AG08396 (cell line): ENCODE measurements around the gene SOHLH1.
"Not testable (repeated sequence)": the region's sequence is repeated elsewhere in the genome, so short reads cannot be mapped to it uniquely, and the experiment has no call there.

ENCODE experiments used
- DNase-seq: peaks from one replicate; pipeline ENCODE4 v3.0.0; 2012; ENCODE audit warnings: low spot score, mixed read lengths

The SOHLH1 gene

DNA sequence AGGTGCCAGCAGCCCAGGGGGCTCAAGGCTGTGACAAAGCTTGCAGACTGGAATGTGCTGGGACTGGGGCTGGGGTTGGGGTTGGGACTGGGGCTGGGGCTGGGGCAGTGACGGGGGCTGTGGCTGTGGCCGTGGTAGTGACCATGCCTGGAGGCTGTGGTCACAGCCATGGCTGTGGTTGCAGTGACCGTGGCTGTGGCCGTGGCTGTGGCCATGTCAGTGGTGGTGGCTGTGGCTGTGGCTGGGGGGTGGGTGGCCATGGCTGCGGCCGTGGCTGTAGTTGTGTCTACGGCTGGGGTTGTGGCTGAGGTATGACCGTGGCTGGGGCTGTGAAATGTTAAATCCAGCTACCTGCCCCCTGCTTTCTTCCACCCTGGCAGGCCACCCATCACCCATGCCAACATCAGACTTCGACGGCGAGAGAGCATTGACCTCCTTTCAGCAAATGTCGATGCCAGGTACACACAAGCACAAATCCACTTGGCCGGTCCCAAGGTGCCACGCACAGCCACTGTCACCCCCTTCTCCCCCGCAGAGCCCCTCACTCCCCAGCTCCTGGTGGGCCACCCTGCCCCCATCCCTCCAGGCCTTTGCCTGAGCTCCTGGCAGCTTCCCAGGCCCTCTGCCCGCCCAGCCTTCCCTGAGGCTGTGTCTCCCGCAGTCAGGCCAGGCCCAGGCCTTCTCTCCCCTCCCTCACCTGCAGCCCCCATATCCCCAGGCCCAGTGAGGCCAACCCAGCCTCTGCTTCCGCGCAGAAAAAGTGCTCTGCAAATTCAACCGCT, 20.9 kb downstream of the SOHLH1 start:
- no peak for DNase-seq

DNA sequence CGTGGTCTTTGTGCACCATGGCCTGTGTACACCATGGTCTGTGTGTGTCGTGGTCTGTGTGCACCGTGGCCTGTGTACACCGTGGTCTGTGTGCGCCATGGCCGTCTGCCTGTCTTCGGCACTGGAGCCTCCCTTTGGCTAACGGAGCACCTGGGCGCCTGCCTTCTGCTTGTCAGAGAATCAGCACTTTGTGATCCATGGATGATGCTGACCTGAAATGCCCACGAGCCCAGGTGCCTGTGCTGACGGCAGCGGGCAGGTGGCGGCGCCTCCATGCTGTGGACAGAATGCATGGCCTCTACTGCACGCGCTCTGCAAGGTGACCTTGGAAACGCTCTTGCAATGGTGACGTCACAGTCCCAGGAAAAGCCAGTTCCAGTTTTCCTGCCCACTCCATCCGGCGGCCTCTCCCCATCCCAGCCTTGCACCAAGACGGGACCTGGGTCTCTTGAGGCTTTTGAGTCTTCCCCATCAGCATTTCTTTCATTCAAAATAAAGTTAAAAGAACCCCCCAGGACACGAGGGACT, 21.6 kb downstream of the SOHLH1 start:
- no peak for DNase-seq

DNA sequence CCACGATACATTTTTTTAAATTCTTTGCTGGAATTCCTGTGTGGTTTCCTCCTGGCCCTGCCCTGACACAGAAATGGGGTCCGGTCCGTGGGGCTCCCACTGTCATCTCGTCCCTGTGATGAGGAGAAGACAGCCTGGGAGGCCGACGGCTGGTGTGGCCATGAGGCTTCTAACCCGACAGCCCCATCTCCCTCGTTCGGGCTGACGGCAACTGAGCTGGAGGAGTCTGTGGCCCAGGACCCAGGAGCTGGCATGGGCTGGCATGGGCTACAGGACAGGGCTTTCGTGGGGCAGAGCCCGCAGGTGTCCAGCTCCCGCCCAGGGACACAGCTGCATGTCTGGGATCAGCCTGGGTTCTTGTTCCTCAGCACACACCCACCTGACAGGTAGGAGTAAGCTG, 22.4 kb downstream of the SOHLH1 start:
- DNase-seq = no peak

DNA sequence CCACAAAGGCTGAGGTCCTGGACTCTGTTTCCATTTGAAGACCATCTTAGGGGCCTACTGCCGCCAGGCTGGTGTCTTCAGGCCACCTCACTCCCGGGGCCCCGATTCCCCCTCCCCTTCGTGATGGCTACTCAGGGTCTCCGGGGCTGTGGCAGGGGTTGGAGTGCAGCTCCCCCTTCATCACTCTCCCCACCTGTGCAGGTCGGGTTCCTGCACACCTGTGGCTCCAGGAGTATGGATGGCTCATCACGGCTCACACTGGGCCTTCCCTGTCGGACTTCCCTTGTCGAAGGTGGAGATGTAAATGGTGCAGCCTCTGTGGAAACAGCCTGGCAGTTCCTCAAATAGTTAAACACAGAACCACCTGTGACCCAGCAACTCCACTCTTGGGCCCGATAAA, 24.3 kb downstream of the SOHLH1 start:
- DNase-seq = no peak

DNA sequence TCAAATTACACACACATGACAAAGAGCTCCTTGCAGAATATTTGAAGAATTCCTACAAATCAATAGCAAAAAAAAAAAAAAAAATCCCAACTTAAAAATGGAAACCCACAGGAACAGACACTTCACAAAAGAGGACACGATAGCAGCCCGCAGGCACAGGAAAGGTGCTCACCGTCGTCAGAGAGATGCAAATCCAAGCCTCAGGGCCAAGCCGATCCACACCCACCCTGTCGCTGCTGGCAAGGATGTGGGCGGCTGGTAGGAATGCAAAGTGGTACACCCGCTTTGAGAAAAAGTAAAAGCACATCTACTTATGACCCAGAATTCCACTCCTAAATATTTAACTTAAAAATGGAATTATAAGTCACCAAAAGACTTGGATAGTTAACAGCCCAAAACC, 25.3 kb downstream of the SOHLH1 start:
- DNase-seq = no peak

DNA sequence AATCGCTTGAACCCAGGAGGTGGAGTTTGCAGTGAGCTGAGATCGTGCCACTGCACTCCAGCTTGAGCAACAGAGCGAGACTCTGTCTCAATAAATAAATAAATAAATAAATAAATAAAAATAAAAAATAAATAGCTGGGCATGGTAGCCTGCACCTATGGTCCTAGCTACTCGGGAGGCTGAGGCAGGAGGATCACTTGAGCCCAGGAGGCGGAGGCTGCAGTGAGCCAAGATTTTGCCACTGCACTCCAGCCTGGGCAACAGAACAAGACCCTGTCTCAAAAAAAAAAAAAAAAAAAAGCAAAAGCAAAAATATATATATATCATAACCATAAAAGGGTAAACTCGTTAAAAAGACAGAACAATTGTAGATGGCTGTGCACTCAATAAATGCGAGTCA, 26.5 kb downstream of the SOHLH1 start:
- not testable (repeated sequence) for DNase-seq

DNA sequence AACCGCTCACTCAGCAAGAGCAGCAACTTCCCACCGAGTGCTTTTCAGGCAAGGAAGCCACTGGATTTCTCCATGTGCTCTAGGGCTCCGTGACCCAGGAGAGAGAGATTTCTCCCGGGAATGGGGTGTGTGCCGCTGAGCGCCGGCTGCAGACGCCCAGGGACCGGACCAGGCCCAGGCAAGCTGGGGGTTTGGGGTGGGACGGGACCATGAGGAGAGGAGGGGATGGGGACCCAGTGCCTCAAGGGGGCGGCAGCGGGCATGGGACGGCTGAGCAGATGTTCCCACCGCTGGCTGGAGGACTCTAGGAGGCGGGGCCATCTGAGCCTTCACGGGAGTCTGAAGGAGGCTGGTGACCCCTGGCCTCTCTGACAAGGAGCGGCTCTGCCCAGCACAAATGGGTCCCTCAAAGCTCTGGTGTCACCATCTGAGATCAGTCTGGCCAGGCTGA, 27.7 kb downstream of the SOHLH1 start:
- no peak for DNase-seq

DNA sequence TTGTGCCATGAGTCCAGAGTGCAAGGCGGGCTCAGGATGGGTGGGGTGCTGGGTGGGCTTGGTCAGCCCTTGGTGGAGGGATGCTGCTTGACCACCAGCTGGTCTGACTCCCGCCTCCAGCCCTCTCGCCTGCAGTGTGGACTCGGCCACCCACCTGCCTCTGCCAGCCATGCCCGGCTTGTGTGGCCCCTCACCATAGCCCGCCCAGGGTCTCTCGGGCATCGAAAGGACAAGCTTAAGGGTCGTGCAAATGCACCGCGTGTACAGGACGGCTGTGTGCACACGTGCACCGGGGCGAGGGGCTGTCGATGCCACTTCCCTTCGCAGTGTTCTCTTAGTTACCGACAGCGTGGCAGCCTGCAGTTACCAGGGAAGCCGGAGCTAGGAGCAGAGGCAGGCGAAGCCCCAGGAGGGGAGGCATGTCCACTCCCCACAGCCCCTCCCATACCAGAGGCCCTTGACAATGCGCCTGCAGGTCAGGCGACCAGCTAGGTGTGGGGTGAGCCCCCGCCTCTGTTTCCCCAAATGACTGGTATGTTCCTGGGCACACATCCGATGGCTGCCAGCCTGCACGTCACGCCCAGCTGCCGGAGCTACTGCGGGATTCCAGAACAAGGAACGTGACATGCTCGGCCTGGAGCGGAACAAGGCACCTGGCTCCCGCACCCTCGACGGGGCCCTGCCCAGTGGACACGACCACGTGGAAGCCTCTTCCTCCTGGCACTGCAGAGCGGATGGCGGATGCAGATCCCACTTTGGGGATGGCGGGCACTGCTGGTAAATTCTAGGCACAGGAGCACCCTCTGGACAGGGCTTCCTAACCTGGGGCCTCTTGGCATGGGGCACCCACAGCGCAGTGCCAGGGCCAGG, 28.3 kb downstream of the SOHLH1 start:
- no peak for DNase-seq

DNA sequence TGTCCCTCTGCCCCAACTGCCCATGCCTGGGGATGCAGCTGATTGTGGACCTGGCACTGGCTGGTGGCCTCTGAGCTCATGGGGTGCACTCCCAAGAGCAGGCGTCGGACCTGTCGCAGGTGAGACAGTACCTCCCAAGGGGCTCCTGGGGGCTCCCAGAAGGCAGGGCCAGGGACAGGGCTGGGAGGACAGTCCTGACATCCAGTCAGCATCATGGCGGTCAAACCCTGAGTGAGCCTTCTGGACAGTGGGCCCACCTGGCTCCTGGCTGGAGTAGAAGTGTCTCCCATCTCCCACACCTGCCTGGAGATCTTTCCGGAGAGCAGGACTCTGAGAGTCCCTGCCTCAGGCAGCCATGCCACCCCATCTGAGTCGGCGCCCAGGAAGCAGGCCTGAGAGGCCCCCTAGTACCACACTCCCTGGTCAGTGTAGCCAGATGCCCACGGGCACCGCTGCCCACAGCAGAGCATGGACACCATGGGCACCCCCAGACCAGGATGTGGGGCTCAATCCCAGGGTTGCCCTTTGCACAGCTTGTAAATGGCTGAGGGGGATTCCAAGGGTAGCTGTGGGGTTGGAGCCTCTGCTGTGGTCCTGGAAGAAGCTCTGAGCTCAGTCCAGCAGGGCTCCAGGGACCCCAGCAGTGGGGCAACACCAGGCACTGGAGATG, 29.5 kb downstream of the SOHLH1 start:
- peak; percentile 5 for DNase-seq

DNA sequence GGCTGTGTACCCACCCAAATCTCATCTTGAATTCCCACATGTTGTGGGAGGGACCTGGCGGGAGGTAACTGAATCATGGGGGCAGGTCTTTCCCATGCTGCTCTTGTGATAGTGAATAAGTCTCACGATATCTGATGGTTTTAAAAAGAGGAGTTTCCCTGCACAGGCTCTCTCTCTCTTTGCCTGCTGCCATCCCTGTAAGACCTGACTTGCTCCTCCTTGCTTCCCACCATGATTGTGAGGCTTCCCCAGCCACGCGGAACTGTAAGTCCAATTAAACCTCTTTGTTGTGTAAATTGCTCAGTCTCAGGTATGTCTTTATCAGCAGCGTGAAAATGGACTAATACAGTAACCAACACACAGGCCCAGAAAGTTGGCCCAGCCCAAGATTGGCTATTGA, 30.3 kb downstream of the SOHLH1 start:
- not testable (repeated sequence) for DNase-seq

DNA sequence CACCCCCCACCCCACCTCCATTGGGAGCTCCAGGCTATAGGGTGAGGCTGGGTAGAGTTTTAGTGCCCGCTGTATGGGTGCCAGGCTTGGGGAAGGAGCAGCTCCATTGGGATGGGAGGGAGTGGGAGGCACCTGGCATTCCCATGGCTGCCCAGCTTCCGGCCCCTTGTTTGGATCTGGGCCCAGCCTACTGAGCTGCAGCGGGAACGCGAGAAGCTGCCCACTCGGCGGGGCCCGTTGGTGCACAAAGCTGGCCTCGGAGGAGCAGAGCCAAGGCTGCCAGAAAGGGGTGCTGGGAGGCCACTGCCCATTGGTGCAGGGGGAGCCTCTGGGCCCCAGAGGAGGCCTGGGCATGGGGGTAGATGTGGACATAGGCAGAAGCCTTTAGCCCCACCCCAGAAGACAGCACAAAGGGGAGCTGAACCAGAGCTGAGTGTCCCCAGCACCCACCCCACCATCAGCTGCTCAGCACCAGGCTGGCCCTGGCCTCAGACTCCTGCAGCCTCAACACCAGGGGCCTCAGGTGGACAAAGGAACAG, 31.7 kb downstream of the SOHLH1 start:
- peak; percentile 2 for DNase-seq

DNA sequence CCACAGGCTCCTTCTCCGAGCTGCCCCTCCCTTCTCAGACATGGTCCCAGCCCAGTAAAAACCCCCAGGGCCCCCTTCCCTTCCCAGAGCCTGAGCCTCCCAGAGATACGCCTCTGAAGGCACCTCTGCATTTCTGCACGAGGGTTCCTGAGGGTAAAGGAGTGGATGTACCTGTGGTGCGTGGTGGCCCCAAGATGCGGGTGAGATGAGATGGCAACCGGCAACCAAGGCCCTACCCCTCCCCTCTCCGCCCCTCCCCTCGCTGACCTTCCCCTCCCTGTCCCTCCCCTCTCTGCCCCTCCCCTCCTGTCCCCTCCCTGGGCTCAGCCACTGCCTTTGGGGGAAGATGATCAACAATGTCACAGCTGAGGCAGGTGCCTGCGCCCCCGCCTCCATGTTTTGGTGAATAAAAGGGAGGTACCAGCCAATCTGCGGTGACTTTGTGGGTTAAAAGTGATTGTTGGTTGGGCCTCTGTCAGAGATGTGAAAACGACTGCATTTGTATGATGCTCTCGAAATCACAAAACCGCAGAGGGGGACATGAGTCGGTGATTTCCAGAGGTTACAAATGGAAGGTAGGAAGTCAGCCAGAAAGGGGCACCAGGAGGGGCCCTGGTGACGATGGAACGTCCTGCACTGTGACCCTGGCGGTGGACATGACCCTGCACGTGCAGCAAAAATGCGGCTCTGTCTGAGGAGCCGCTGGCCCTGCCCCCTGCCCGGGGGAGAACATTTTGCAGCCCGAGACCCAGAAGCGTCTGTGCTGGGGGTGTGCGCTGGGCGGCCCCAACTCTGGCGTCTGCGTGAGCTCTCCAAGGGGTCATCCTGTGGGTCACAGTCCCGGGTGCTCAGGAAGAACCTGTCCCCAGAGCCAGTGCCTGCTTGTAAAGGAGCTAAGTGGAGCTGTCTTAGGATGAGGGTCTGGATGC, 32.5 kb downstream of the SOHLH1 start:
- peak; percentile 1 for DNase-seq

DNA sequence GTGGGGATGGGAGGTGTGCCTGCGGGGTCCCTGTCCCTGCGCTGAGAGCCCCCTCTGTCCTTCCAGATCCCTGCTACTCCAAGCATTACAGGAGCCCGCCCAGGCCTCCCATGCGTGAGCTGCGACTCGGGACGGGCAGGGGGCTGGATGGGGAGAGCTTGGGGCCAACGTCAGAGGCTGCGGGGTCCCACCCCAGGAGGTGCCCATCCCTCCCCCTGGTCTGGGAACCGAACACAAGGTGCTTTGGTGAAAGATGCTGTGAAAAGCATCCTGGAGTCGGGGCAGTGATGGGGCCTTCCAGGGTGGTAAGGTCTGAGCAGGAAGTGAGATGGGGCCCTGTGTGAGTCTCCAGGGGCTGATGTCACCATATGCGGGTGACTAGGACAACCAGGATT, 33.5 kb downstream of the SOHLH1 start:
- peak; percentile 4 for DNase-seq

DNA sequence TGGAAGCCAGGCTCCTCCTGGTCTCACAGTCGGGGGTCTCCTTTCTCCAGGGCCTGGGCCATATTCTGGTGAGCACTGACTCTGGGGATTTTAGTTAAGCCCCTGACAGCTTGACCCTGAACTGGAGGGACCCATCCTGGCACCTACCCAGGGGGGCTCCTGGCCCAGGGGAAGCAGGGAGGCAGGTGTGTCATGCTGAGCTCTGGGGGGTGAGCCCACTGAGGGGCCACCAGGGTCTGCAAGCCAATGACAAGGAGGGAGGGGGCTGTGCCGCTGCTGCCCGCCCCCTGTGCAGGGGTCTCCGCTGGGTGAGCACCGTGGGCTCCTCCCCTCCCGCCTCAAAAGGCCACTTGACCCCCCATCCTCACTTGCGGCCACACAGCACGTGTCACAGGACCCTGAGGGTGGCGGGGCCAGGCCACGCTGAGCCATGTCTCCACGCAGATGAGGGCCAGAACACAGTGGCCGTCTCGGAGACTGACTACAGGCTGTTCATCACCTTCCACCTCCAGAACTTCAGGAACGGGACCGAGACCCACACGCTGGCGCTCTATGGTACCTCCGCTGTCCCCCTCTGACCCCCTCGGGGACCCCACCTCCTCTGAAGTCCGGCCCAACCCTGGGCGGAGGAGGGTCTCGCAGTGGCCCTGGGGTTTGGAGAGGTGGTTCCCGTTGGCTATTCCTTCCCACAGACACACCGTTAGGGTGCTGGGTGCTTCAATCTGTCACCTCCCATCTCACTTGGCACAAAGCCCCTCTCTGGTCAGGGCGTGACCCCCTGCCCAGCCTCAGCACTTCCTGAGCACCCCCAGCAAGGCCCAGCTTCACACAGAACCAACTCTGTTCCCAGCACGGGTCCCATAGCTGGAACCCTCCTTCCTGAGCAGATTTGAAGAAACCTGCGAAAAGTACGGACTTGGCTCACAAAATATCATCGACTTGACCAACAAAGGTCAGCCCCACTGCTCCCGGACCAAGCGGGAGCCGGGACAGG, 34.2 kb downstream of the SOHLH1 start:
- DNase-seq = peak; percentile 3

DNA sequence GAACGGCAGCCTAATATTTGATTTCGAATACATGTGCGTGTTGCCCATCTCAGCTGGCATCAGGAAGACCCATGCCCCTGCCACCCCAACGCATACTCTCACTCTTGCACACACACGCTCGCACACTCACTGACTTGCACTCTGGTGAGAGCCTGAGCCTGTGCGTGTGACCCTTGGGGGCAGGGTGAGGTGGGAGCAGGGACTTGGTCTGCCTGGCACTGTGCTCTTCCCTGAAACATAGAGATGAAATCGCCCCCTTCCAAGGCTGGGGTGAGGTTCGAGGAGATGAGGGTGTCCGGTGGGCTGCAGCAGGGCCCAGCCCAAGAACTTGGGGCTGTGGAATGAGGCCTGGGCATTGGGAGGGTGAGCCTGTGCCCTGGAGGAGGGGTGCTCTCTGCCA, 35.0 kb downstream of the SOHLH1 start:
- no peak for DNase-seq

DNA sequence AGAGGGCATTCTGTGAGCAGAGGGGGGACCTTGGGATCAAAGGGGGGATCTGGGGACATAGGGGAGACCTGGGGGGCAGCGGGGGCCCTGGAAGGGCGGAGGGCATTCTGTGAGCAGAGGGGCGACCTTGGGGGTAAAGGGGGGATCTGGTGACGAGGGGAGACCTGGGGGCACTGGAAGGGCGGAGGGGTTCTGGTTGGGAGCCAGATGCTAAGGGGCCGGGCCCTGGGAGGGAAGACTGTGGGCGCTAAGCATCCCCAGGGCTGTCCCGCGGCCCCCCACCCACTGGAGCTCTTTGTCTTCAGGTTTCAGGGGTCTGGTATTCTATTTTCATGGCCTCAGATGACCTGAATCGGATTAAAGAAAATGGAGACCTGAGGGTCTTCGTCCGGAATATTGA, 35.4 kb downstream of the SOHLH1 start:
- DNase-seq = peak; percentile 1

DNA sequence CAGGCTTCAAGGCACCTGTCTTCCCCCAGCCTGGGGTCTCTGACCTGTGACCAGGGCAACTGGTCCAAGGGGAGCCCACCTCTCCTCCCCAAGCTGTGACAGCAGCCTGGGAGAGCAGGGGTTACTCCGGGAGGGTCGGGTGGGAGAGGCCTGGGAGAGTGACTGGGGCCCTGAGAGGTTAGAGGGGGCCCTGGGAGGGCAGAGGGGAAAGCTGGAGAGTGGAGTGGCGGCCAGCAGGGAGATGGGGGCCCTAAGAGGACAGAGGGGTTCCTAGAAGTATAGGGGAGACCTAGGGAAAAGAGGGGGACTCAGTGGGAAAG, 35.9 kb downstream of the SOHLH1 start:
- DNase-seq = no peak

DNA sequence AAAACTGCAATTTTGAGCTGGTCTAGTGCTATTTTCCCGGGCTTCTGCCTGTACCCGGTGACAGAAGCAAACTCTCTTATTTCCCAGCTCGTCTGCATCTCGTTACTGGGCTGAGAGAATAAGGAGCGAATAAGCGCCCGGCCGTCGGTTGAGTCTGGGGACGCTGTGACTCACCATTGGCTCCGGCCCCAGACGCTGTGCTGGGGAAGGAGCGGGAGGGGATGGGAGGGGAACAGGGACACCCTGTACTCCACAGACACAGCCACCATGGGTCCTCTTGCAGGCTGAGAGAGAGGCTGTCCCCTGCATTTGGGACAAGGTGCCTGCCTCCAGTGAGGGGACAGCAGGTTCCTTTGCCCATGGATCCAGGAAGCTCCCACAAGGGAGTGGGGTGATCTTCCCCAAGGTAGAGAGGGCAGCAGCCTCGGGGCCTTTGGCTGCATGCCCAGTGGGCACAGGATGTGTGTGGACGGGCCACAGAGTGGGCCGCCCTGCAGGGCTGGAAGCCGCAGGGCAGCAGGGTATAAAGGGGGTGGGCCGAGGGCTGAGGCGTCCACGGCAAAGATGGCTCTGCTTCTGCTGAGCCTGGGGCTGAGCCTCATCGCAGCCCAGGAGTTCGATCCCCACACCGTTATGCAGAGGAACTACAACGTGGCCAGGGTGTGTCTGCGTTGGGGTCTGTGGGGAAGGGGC, 36.4 kb downstream of the SOHLH1 start, which contains the start of gene LCN9:
TSS of gene LCN9 (plus strand) at position 552 of the 693 bp plus-strand sequence. CDS start at position 565, 13 bp downstream.
- peak; percentile 3 for DNase-seq
